PC-9 (cell line): ENCODE results near the gene RASAL3. TPM values are rescaled to one million over a fixed set of nuclear protein-coding genes. Genes with fewer than 3 reads are reported as not detected.

Experiments used
- BruUV-seq: library from RNA; stranded (reverse); fragments of 400-500 nt; replicated peaks from 2 replicates; lab custom pipeline; 2021; lab: Mats Ljungman, UMichigan
- CTCF ChIA-PET: fragments of 300-600 bp; sonication (Branson Sonifier 250); formaldehyde crosslinking; loops from one replicate; lab custom pipeline; 2022; ENCODE audit warnings: antibody characterized with exemption; lab: Charles Lee
- POLR2A ChIA-PET: fragments of 300-600 bp; sonication (Branson Sonifier 250); formaldehyde crosslinking; loops from one replicate; lab custom pipeline; 2022; ENCODE audit warnings: antibody characterized with exemption; ENCODE audit not compliant: unreplicated experiment; lab: Charles Lee
- DNase-seq, 2 experiments: peaks; one replicate each; pipeline versions ENCODE4 v3.0.0 to v3.0.0-alpha.2; 2015 to 2022; ENCODE audit warnings: mixed read lengths in 1 of 2
- H2AFZ ChIP-seq: fragments of 200-600 bp; sonication (generic); 2 replicates; pipeline ENCODE4 v1.8.1; 2017; ENCODE audit warnings: antibody characterized with exemption
- H3F3A ChIP-seq: fragments of 200-600 bp; sonication (generic); 2 replicates; pipeline ENCODE4 v1.8.1; 2017; ENCODE audit warnings: antibody characterized with exemption, mild to moderate bottlenecking, low read depth; ENCODE audit not compliant: insufficient read depth
- H3K27ac ChIP-seq: fragments of 200-600 bp; sonication (generic); 2 replicates; pipeline ENCODE4 v1.6.1; 2016; ENCODE audit warnings: mixed run types
- H3K27me3 ChIP-seq: fragments of 200-600 bp; sonication (generic); 2 replicates; pipeline ENCODE4 v1.6.1; 2016; ENCODE audit warnings: low read depth, mixed run types; ENCODE audit not compliant: insufficient read depth
- H3K36me3 ChIP-seq: fragments of 200-600 bp; sonication (generic); 2 replicates; pipeline ENCODE4 v1.6.1; 2016; ENCODE audit warnings: low read depth, mixed run types
- H3K4me1 ChIP-seq: fragments of 200-600 bp; sonication (generic); replicated peaks from 2 replicates; pipeline ENCODE4 v1.6.1; 2016; ENCODE audit warnings: mixed run types; ENCODE audit not compliant: insufficient read depth
- H3K4me2 ChIP-seq: fragments of 200-600 bp; sonication (generic); 2 replicates; pipeline ENCODE4 v1.6.1; 2017; ENCODE audit warnings: mixed run types
- H3K4me3 ChIP-seq: fragments of 200-600 bp; sonication (generic); 2 replicates; pipeline ENCODE4 v1.6.1; 2016; ENCODE audit warnings: mixed run types
- H3K79me2 ChIP-seq: fragments of 200-600 bp; sonication (generic); 2 replicates; pipeline ENCODE4 v1.6.1; 2017; ENCODE audit warnings: low read depth, mixed run types
- H3K9me2 ChIP-seq: fragments of 200-600 bp; sonication (generic); 2 replicates; pipeline ENCODE4 v1.8.1; 2017; ENCODE audit warnings: mild to moderate bottlenecking; ENCODE audit not compliant: insufficient read depth
- H3K9me3 ChIP-seq: fragments of 200-600 bp; sonication (generic); 2 replicates; pipeline ENCODE4 v1.8.1; 2016; ENCODE audit warnings: low read depth; ENCODE audit not compliant: insufficient read depth
- H4K20me1 ChIP-seq: fragments of 200-600 bp; sonication (generic); 2 replicates; pipeline ENCODE4 v1.8.1; 2017; ENCODE audit not compliant: insufficient read depth
- EZH2 ChIP-seq: fragments of 200-600 bp; sonication (generic); IDR thresholded peaks from 2 replicates; pipeline ENCODE4 v1.8.0; 2017; ENCODE audit warnings: antibody characterized with exemption, low read depth
- intact Hi-C: fragments of 100-400 bp; cut with micrococcal nuclease; formaldehyde crosslinking; loops from one replicate; pipeline ENCODE4 v1.10.0; 2022; ENCODE audit not compliant: unreplicated experiment
- total RNA-seq: library from RNA; stranded (reverse); gene quantifications from 2 replicates; pipeline ENCODE4 v1.2.3, GENCODE V29; 2021
- TF ChIP-seq, protein P1 (sequence below): fragments of 200-600 bp; sonication (generic); conservative IDR thresholded peaks from 2 replicates; pipeline ENCODE4 v1.6.1; 2017; ENCODE audit warnings: mixed run types, antibody characterized with exemption, mild to moderate bottlenecking, moderate library complexity

Gene RASAL3
- total RNA-seq, 1 experiment from 2014 or later, result not detected

GRCh38 chr19:15508035-15508710, 43.8 kb upstream of the RASAL3 start, which contains the start of gene CYP4F22:
TSS of gene CYP4F22 (plus strand) at chr19:15508525. CDS start at chr19:15525337, 16,812 bp downstream.
- intact Hi-C loops, result no loop called here
- H4K20me1 ChIP-seq, result no peaks in the 10 kb centered on the region; the same call in 1 of the 2 replicates
- H3K27ac ChIP-seq, result no peak within 1 kb of the TSS
- no peaks in the 10 kb centered on the region for H3K9me3 ChIP-seq
- no peak for DNase-seq
- no peak within 1 kb of the TSS for H3K4me3 ChIP-seq
- TF ChIP-seq EZH2, result no peak
- TF ChIP-seq, protein P1, sequence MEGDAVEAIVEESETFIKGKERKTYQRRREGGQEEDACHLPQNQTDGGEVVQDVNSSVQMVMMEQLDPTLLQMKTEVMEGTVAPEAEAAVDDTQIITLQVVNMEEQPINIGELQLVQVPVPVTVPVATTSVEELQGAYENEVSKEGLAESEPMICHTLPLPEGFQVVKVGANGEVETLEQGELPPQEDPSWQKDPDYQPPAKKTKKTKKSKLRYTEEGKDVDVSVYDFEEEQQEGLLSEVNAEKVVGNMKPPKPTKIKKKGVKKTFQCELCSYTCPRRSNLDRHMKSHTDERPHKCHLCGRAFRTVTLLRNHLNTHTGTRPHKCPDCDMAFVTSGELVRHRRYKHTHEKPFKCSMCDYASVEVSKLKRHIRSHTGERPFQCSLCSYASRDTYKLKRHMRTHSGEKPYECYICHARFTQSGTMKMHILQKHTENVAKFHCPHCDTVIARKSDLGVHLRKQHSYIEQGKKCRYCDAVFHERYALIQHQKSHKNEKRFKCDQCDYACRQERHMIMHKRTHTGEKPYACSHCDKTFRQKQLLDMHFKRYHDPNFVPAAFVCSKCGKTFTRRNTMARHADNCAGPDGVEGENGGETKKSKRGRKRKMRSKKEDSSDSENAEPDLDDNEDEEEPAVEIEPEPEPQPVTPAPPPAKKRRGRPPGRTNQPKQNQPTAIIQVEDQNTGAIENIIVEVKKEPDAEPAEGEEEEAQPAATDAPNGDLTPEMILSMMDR, result no peak
- ChIA-PET CTCF (no interaction called here), POLR2A (no interaction called here)
- peaks cover 24% of the 10 kb centered on the region for H3K27me3 ChIP-seq
- no peaks in the 10 kb centered on the region for H3K9me2 ChIP-seq
- H3K79me2 ChIP-seq, result no peaks in the 10 kb centered on the region
- no TSS peak for BruUV-seq
- H2AFZ ChIP-seq, result no peak within 1 kb of the TSS
- H3K4me1 ChIP-seq, result no peaks in the 10 kb centered on the region
- H3K36me3 ChIP-seq, result no peaks in the 10 kb centered on the region
- H3F3A ChIP-seq, result 0 out of 2 replicates have a peak, but pooled peaks cover 4% of the 10 kb centered on the region
- H3K4me2 ChIP-seq, result no peak within 1 kb of the TSS

- CTCF ChIA-PET, result no interaction called here
- TF ChIP-seq EZH2, result no peak
- H4K20me1 ChIP-seq, result no peaks in the 10 kb centered on the region; the same call in 1 of the 2 replicates
- H3K36me3 ChIP-seq, result no peaks in the 10 kb centered on the region
- no peak overlapping the region for H3K4me2 ChIP-seq
- no peaks in the 10 kb centered on the region for H3K9me2 ChIP-seq
- intact Hi-C loops, result no loop called here
- H3K79me2 ChIP-seq, result no peaks in the 10 kb centered on the region
- no peak overlapping the region for H2AFZ ChIP-seq
- 0 out of 2 replicates have a peak, but pooled peaks cover 4% of the 10 kb centered on the region for H3F3A ChIP-seq
- no peak overlapping the region for H3K27ac ChIP-seq
- no peaks in the 10 kb centered on the region for H3K4me1 ChIP-seq
- peaks cover 31% of the 10 kb centered on the region for H3K27me3 ChIP-seq
- no peaks in the 10 kb centered on the region for H3K9me3 ChIP-seq
- POLR2A ChIA-PET, result no interaction called here
- no TSS peak for BruUV-seq
- no peak overlapping the region for H3K4me3 ChIP-seq
- no peak for DNase-seq
These were observed 43.0 kb upstream of the RASAL3 start for GRCh38 chr19:15507068-15508034.

DNA sequence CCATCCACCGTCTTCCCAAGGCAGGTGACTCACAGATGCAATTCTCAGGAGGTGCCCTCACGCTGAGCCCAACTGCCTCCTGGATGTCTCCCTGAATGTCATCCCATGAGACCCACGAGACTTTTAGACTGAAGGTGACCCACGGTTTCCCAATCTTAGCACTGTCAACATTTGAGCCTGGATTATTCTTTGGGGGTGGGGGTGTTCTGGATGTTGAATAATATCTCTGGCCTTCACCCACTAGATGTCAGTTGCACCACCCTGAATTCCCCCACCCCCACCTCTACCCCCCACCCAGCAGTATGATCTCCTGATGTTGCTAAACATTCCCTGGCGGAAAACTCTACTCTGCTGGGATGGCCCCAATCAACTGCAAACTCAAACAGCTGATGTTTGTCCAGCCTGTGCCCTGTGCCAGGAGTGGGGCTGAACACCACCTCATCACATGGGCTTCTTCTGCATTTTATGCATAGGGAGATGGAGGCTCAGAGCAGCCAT, 41.8 kb upstream of the RASAL3 start:
- POLR2A ChIA-PET, result no interaction called here
- Histone ChIP-seq H4K20me1 (no peaks in the 10 kb centered on the region; the same call in 1 of the 2 replicates), H3K9me3 (no peaks in the 10 kb centered on the region), H3F3A (0 out of 2 replicates have a peak, but pooled peaks cover 4% of the 10 kb centered on the region), H3K27ac (no peak overlapping the region), H3K9me2 (no peaks in the 10 kb centered on the region), H3K36me3 (no peaks in the 10 kb centered on the region), H3K79me2 (no peaks in the 10 kb centered on the region), H3K4me1 (no peaks in the 10 kb centered on the region), H3K27me3 (peaks cover 43% of the 10 kb centered on the region), H2AFZ (no peak overlapping the region), H3K4me3 (no peak overlapping the region), H3K4me2 (no peak overlapping the region)
- CTCF ChIA-PET, result no interaction called here
- no peak for DNase-seq
- intact Hi-C loops, result no loop called here
- BruUV-seq, result no TSS peak
- TF ChIP-seq, protein P1, result no peak
- no peak for TF ChIP-seq EZH2
